GM12872 (cell line): ENCODE data around the gene SMAD9.

Source experiments
- TF ChIP-seq, protein P1 (sequence below): IDR thresholded peaks from 3 replicates; pipeline ENCODE4 v1.5.1; 2011; ENCODE audit warnings: low read depth, mild to moderate bottlenecking, low read length, moderate library complexity; ENCODE audit not compliant: insufficient read depth

SMAD9 gene

DNA sequence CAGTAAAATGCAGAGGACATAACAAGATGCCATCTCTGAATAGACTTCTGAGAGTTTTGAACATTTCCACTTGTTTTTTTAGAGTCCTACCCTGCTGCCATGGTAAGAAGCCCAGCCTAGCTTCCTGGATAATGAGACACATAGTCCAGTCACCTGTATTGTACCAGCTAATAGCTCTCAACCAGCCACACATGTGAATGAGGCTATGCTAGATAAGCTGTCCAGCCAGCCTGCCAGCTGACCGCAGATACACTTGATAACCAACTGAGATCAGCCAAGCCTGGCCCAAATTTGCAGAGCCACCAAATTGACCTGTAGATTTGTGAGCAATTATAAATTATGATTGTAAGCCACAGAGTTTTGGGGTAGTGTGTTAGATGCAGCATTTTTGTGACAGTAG, 90.3 kb downstream of the SMAD9 start:
- TF ChIP-seq, protein P1, sequence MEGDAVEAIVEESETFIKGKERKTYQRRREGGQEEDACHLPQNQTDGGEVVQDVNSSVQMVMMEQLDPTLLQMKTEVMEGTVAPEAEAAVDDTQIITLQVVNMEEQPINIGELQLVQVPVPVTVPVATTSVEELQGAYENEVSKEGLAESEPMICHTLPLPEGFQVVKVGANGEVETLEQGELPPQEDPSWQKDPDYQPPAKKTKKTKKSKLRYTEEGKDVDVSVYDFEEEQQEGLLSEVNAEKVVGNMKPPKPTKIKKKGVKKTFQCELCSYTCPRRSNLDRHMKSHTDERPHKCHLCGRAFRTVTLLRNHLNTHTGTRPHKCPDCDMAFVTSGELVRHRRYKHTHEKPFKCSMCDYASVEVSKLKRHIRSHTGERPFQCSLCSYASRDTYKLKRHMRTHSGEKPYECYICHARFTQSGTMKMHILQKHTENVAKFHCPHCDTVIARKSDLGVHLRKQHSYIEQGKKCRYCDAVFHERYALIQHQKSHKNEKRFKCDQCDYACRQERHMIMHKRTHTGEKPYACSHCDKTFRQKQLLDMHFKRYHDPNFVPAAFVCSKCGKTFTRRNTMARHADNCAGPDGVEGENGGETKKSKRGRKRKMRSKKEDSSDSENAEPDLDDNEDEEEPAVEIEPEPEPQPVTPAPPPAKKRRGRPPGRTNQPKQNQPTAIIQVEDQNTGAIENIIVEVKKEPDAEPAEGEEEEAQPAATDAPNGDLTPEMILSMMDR: no peak

DNA sequence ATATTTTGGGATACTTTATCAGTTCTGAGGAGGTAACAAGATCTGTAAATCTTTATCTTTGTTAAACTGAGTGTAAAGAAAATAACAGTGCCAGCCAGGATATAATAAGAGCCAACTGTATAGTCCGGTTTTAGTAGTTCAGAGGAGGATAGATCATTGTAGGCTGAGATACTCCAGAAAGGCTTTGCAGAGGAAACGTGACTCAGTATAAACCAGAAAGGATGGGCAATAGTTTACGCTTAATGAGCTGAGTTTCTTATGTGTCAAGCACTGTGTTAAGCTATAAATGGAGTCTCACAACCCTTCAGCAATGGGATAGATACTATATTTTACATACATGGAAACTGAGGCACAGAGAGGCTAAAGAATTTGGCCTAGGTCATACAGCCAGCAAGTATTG, 97.3 kb downstream of the SMAD9 start:
- TF ChIP-seq, protein P1: no peak

DNA sequence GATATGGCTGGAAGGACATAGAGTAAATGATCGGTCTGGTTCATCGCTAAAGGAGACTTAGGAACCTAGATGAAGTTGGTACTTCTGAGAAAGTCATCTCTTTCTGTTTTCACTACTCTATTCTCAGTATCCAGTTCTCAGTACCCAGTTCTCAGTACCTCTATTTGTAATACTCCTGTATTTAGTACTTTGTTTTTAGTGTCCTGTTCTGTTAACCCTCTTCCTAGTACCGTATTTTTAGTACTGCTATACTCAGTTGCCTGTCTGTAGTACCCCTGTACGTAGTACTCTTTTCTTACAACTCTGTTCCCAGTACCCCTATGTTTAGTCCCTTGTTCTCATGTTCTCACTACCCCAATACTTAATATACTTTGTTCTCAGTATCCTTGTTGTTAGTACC, 99.8 kb downstream of the SMAD9 start:
- TF ChIP-seq, protein P1: no peak

- TF ChIP-seq, protein P1: no peak
Observed at GRCh38 chr13:36819739-36820090, 100.3 kb downstream of the SMAD9 start.

DNA sequence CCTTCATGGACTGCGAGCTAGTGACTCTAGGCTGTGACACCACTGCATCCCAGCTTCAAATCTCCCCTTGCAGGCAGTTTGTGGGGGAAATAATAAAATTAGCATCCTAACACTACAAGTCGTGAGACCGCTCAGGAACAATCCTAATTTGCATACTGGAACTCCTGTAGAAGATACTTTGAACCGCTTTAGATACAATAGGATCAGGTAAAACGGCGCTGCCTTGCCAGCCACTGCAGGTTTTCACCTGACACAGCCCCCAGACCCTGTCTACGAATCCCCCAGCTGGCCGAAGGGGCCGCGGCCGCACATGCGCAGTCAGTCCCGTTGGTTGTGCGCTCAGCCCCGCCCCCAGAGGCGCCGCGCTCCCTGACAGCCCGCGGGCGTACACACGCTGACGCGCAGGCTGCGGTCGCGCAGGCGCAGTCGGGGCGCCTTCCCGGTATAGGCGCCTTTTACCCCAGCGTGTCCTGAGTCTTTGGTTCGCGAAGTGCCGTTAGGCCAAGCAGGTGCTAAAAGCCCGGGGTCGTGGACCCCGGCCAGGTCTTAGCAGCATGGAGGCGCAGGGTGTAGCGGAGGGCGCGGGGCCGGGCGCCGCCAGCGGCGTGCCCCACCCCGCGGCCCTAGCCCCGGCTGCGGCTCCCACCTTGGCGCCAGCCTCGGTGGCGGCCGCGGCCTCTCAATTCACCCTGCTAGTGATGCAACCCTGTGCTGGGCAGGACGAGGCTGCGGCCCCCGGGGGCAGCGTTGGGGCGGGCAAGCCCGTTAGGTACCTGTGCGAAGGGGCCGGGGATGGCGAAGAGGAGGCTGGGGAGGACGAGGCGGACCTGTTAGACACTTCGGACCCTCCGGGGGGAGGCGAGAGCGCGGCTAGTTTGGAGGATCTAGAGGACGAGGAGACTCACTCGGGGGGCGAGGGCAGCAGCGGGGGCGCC, 101.0 kb downstream of the SMAD9 start, which contains the start of gene RFXAP:
TSS of gene RFXAP (plus strand) at position 419 of the 935 bp plus-strand sequence. CDS start at position 555, 136 bp downstream.
- TF ChIP-seq, protein P1: 0 out of 3 replicates have a peak, but pooled peaks have one; percentile 16

DNA sequence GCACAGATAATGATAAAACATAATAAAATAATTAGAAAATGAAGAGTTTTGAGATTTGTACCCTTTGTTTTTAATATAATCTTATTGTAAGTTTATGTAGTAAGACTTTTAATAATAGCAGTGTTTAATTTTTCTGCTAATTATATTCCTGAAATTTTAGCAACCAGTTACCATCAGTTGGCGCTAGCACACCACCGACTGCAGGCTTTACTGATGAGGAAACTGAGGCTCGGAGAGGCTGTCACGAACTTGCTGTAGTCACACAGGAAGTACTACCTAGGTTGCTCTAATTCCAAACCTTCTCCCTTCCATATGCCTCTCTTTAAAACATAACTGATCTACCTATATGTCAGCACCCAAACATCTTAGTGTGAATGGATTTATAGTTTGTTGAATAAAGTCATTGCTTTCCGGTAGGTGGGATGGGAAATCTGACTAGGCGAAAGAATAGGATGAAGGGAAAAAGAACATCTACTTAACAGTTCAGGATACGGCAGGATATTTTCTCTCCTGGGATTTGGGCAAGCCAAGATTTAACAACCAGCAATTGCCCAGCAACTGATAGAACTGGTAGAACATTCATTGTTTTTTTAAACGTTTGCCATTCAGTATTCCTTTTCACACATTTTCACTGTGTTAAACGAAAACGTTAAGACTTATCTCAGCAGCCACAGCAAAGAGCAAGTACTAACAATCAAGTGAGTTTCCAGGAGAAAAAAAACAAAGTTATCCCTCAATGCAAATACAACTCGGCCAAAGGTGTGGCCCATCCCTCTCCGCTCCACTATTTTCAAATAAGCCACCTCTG, 101.8 kb downstream of the SMAD9 start:
- TF ChIP-seq, protein P1: no peak

DNA sequence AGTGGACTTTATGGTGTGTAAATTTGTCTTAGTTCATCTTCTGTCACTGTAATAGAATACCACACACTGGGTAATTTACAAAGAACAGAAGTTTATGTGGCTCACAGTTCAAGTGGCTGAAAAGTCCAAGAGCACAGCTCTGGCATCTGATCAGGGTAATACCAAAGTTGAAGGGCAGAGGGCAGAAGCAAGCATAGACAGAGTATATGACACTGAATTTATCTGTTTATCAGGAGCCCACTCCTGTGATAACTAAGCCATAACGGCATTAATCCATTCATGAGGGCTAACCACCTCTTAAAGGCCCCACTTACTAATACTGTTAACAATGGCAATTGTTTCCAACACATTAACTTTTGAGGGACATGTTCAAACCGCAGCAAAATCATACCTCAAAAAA, 105.0 kb downstream of the SMAD9 start:
- TF ChIP-seq, protein P1: peak; percentile 52; the same call in 2 of the 3 replicates
